A549 treated with Mapracorat at 1 μM for 4 hours (cell line): Measurements from ENCODE around the gene CSKMT. TPM values are rescaled to one million over a fixed set of nuclear protein-coding genes. Genes with fewer than 3 reads are reported as not detected.

Source experiments
- total RNA-seq: library from RNA; stranded (reverse); fragments of 200-300 nt; extraction: Qiagen RNA extraction; gene quantifications from 5 replicates; pipeline ENCODE4 v1.2.3, GENCODE V29; 2022

CSKMT gene
- total RNA-seq = 9.8 to 16.3 TPM (median 14.4 TPM) in 5 replicates

GRCh38 chr11:62665075-62665598, at the start of gene CSKMT, which contains the start of gene C11orf98:
TSS of gene CSKMT (plus strand) at chr11:62665312. CDS start at chr11:62665880, 568 bp downstream.
TSS of gene C11orf98 (minus strand) at chr11:62665210. CDS start at chr11:62665169, 41 bp downstream.

GRCh38 chr11:62621567-62622470, 43.3 kb upstream of the CSKMT start, which contains the start of gene B3GAT3:
TSS of gene B3GAT3 (minus strand) at chr11:62621986. CDS start at chr11:62621947, 39 bp downstream.

GRCh38 chr11:62645946-62646824, 18.9 kb upstream of the CSKMT start, which contains the start of gene GANAB:
TSS of gene GANAB (minus strand) at chr11:62646613. CDS start at chr11:62646599, 14 bp downstream.

GRCh38 chr11:62671608-62672389, 6.7 kb downstream of the CSKMT start, which contains the start of the genes LBHD1 and UQCC3:
TSS of gene LBHD1 (minus strand) at chr11:62672267. CDS start at chr11:62670031, 2,236 bp downstream.
TSS of gene UQCC3 (plus strand) at chr11:62671673. CDS start at chr11:62671746, 73 bp downstream.

GRCh38 chr11:62678770-62679696, 13.9 kb downstream of the CSKMT start, which contains the start of gene UBXN1:
TSS of gene UBXN1 (minus strand) at chr11:62679073. CDS start at chr11:62678923, 150 bp downstream.

GRCh38 chr11:62689421-62690183, 24.5 kb downstream of the CSKMT start, which contains the start of gene LRRN4CL:
TSS of gene LRRN4CL (minus strand) at chr11:62689530. CDS start at chr11:62688508, 1,022 bp downstream.

GRCh38 chr11:62707277-62707861, 42.3 kb downstream of the CSKMT start, which contains the start of the genes BSCL2 and GNG3:
TSS of gene BSCL2 (minus strand) at chr11:62707424. CDS start at chr11:62707195, 229 bp downstream.
TSS of gene GNG3 (plus strand) at chr11:62707676. CDS start at chr11:62708296, 620 bp downstream.

Other genes starting within 250 kb of the CSKMT start
- gene SCGB1A1, start 246.3 kb upstream of the CSKMT start, total RNA-seq = not detected in 5 replicates
- gene AHNAK, start 118.5 kb upstream of the CSKMT start, total RNA-seq = 288 to 390 TPM (median 357 TPM) in 5 replicates
- 1,940 to 2,067 TPM (median 1,987 TPM) in 5 replicates for gene EEF1G, start 91.4 kb upstream of the CSKMT start, total RNA-seq
- 13.6 to 16.7 TPM (median 16.4 TPM) in 5 replicates for gene TUT1, start 73.8 kb upstream of the CSKMT start, total RNA-seq
- gene MTA2, start 63.4 kb upstream of the CSKMT start, total RNA-seq = 84.2 to 90.9 TPM (median 87.8 TPM) in 5 replicates
- 18.3 to 27.8 TPM (median 22.2 TPM) in 5 replicates for gene EML3, start 52.5 kb upstream of the CSKMT start, total RNA-seq
- gene ROM1, start 52.1 kb upstream of the CSKMT start, total RNA-seq = 3.5 to 4.8 TPM (median 4.3 TPM) in 5 replicates
- 40.7 to 59.1 TPM (median 53.6 TPM) in 5 replicates for gene B3GAT3, start 43.3 kb upstream of the CSKMT start, total RNA-seq
- 226 to 272 TPM (median 254 TPM) in 5 replicates for gene GANAB, start 18.7 kb upstream of the CSKMT start, total RNA-seq
- 16.6 to 22.4 TPM (median 21.4 TPM) in 5 replicates for gene INTS5, start 12.0 kb upstream of the CSKMT start, total RNA-seq
- gene C11orf98, start 102 bp upstream of the CSKMT start, total RNA-seq = 120 to 142 TPM (median 133 TPM) in 5 replicates
- gene UQCC3, start 6.4 kb downstream of the CSKMT start, total RNA-seq = 27.0 to 39.9 TPM (median 36.2 TPM) in 5 replicates
- gene LBHD1, start 7.0 kb downstream of the CSKMT start, total RNA-seq = 3.1 to 5.1 TPM (median 4.6 TPM) in 5 replicates
- gene UBXN1, start 13.8 kb downstream of the CSKMT start, total RNA-seq = 102 to 125 TPM (median 116 TPM) in 5 replicates
- gene LRRN4CL, start 24.2 kb downstream of the CSKMT start, total RNA-seq = 0.06 to 0.24 TPM (median 0.09 TPM) in 4 of 5 replicates, not detected in the other
- 54.7 to 81.4 TPM (median 71.3 TPM) in 5 replicates for gene BSCL2, start 42.1 kb downstream of the CSKMT start, total RNA-seq
- gene GNG3, start 42.4 kb downstream of the CSKMT start, total RNA-seq = not detected in 5 replicates
- 36.4 to 41.5 TPM (median 40.5 TPM) in 5 replicates for gene HNRNPUL2, start 62.1 kb downstream of the CSKMT start, total RNA-seq
- 28.9 to 34.9 TPM (median 31.7 TPM) in 5 replicates for gene TTC9C, start 63.2 kb downstream of the CSKMT start, total RNA-seq
- gene ZBTB3, start 88.8 kb downstream of the CSKMT start, total RNA-seq = 1.1 to 1.8 TPM (median 1.6 TPM) in 5 replicates
- gene POLR2G, start 96.3 kb downstream of the CSKMT start, total RNA-seq = 165 to 180 TPM (median 178 TPM) in 5 replicates
- gene TAF6L, start 106.1 kb downstream of the CSKMT start, total RNA-seq = 11.7 to 16.5 TPM (median 12.7 TPM) in 5 replicates
- gene TMEM179B, start 122.1 kb downstream of the CSKMT start, total RNA-seq = 78.3 to 95.8 TPM (median 85.2 TPM) in 5 replicates
- 18.5 to 27.8 TPM (median 26.5 TPM) in 5 replicates for gene TMEM223, start 126.7 kb downstream of the CSKMT start, total RNA-seq
- gene NXF1, start 140.1 kb downstream of the CSKMT start, total RNA-seq = 41.1 to 56.6 TPM (median 51.1 TPM) in 5 replicates
- 19.5 to 24.9 TPM (median 24.1 TPM) in 5 replicates for gene STX5, start 166.7 kb downstream of the CSKMT start, total RNA-seq
- gene TEX54, start 167.5 kb downstream of the CSKMT start, total RNA-seq = not detected in 5 replicates
- 74.3 to 86.7 TPM (median 77.3 TPM) in 5 replicates for gene WDR74, start 174.3 kb downstream of the CSKMT start, total RNA-seq
- gene SLC3A2, start 215.6 kb downstream of the CSKMT start, total RNA-seq = 846 to 1,033 TPM (median 970 TPM) in 5 replicates